ENCODE data around the gene TP63. TPM values are rescaled to one million over a fixed set of nuclear protein-coding genes. Genes with fewer than 3 reads are reported as not detected.

Gene TP63
- total and polyA plus RNA-seq, 8 donors = 0.45 to 2.7 (median 0.84) TPM

DNA sequence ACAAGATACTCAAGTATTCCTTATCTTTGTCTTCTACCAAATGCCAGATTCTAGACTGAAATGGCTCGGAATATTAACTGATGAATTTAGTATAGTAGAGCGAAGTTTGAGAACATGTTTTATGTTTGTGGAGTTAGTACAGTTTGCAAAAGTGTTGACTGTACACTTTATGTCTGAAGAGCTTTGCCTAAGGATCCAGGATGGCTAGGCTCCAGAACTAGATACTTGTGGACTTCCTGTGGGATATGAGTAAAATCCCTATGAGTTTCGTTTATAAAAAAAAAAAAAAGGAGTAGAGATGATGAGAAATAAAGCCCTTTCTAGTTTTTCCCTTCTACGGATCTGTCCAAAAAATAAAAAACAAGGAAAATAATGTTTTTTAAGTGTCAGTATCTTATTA lies 96.7 kb downstream of the TP63 start:
- intact Hi-C loops (cut with DNase I) = no loop called here
- H3K4me1 ChIP-seq = peaks cover 0 to 2% of the 10 kb centered on the region in 2 donors
- H3K9me3 ChIP-seq = no peaks in the 10 kb centered on the region
- ATAC-seq (peak; percentile 86), DNase-seq (no peak)
- H3K4me3 ChIP-seq = no peak overlapping the region
- no peaks in the 10 kb centered on the region for H3K27me3 ChIP-seq
- no peaks in the 10 kb centered on the region for H3K36me3 ChIP-seq
- no peak overlapping the region for H3K27ac ChIP-seq
- TF ChIP-seq CTCF (IDR thresholded peaks at IDR 0.05) = no peak

DNA sequence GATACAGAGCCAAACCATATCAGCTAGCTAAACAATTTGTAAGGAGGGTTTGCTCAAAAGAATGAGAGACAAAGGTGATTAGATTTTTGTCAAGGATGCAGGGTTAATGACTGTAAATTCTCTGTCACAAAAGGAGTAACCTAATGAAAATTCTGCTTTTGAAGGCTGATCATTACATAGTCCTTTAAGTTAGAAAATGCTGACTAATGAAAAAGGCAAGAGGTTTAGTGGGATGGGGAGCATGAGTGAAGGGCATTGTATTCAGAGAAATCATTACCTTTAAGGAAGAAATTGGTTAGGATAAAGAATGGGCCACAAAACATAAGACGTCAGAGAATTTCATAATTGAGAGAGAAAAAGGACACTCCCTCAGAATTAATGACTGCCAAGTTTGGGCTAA lies 97.7 kb downstream of the TP63 start:
- H3K9me3 ChIP-seq = no peaks in the 10 kb centered on the region
- H3K36me3 ChIP-seq = no peaks in the 10 kb centered on the region
- ATAC-seq (no peak), DNase-seq (no peak)
- no peak for TF ChIP-seq CTCF (IDR thresholded peaks at IDR 0.05)
- H3K27ac ChIP-seq = no peak overlapping the region
- intact Hi-C loops (cut with DNase I) = no loop called here
- no peak overlapping the region for H3K4me3 ChIP-seq
- H3K4me1 ChIP-seq = peaks cover 0 to 2% of the 10 kb centered on the region in 2 donors
- no peaks in the 10 kb centered on the region for H3K27me3 ChIP-seq

DNA sequence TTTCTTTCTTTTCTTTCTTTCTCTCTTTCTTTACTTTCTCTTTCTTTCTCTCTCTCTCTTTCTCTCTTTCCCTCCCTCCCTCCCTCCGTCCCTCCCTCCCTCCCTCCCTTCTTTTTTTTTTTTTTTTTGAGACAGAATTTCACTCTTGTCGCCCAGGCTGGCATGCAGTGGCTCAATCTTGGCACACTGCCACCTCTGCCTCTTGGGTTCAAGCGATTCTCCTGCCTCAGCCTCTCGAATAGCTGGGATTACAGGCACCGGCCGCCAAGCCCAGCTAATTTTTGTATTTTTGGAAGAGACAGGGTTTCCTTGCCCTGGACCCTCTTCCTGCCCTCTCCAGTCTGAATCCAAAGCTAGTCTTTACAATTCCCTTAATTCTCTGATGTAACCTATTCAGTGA lies 102.9 kb downstream of the TP63 start:
- H3K4me1 ChIP-seq = no peaks in the 10 kb centered on the region
- no peak for TF ChIP-seq CTCF (IDR thresholded peaks at IDR 0.05)
- no peaks in the 10 kb centered on the region for H3K27me3 ChIP-seq
- no peak for ATAC-seq
- H3K4me3 ChIP-seq = no peak overlapping the region
- intact Hi-C loops (cut with DNase I) = no loop called here
- H3K9me3 ChIP-seq = no peaks in the 10 kb centered on the region
- no peak overlapping the region for H3K27ac ChIP-seq
- no peaks in the 10 kb centered on the region for H3K36me3 ChIP-seq
- no peak for DNase-seq

GRCh38 chr3:189735913-189736312 lies 104.7 kb downstream of the TP63 start:
- H3K4me1 ChIP-seq = no peaks in the 10 kb centered on the region

GRCh38 chr3:189737071-189737470 lies 105.9 kb downstream of the TP63 start:
- Histone ChIP-seq H3K4me1 (no peaks in the 10 kb centered on the region), H3K36me3 (no peaks in the 10 kb centered on the region), H3K27ac (no peak overlapping the region), H3K4me3 (no peak overlapping the region), H3K27me3 (no peaks in the 10 kb centered on the region), H3K9me3 (no peaks in the 10 kb centered on the region)
- intact Hi-C loops (cut with DNase I) = no loop called here
- no peak for ATAC-seq
- DNase-seq = no peak
- TF ChIP-seq CTCF (IDR thresholded peaks at IDR 0.05) = no peak

More at GRCh38 chr3:189735913-189736312, 104.7 kb downstream of the TP63 start:
- no peaks in the 10 kb centered on the region for H3K9me3 ChIP-seq
- DNase-seq (no peak), ATAC-seq (no peak)
- no peaks in the 10 kb centered on the region for H3K27me3 ChIP-seq
- intact Hi-C loops (cut with DNase I) = no loop called here
- H3K27ac ChIP-seq = no peak overlapping the region
- no peaks in the 10 kb centered on the region for H3K36me3 ChIP-seq
- no peak overlapping the region for H3K4me3 ChIP-seq
- no peak for TF ChIP-seq CTCF (IDR thresholded peaks at IDR 0.05)

Measured in left lung (tissue), 10 donors.